IPS DF 4.7 (cell line): ENCODE data around the gene CTNS.

ENCODE experiments used
- DNase-seq: peaks from one replicate; pipeline ENCODE4 v3.0.0-alpha.2; 2013; ENCODE audit warnings: low spot score; ENCODE audit errors: extremely low read depth

CTNS gene

GRCh38 chr17:3636154-3636907 lies at the start of gene CTNS, which contains the start of gene SHPK:
CTNS (plus strand) TSS chr17:3636760; CDS start chr17:3640207, 3,447 bp downstream.
SHPK (minus strand) TSS chr17:3636250; CDS start chr17:3636219, 31 bp downstream.
- peak; percentile 36 for DNase-seq

- DNase-seq: no peak
These were observed 46.8 kb upstream of the CTNS start for GRCh38 chr17:3589784-3590183.

GRCh38 chr17:3590231-3590630 lies 46.3 kb upstream of the CTNS start:
- no peak for DNase-seq

- DNase-seq: no peak
These were observed 45.8 kb upstream of the CTNS start for GRCh38 chr17:3590768-3591167.

- no peak for DNase-seq
These were observed 44.2 kb upstream of the CTNS start for GRCh38 chr17:3592216-3592860.

- DNase-seq: no peak
These were observed 43.2 kb upstream of the CTNS start for GRCh38 chr17:3593384-3593783.

- DNase-seq: no peak
These were observed 42.3 kb upstream of the CTNS start for GRCh38 chr17:3594051-3594800.

GRCh38 chr17:3594976-3595375 lies 41.6 kb upstream of the CTNS start:
- no peak for DNase-seq

- no peak for DNase-seq
These were observed 39.6 kb upstream of the CTNS start for GRCh38 chr17:3596804-3597464.

GRCh38 chr17:3598078-3598477 lies 38.5 kb upstream of the CTNS start:
- DNase-seq: no peak

- DNase-seq: no peak
These were observed 35.9 kb upstream of the CTNS start for GRCh38 chr17:3600529-3601205.

- DNase-seq: peak; percentile 28
These were observed 34.1 kb upstream of the CTNS start for GRCh38 chr17:3602499-3602898.

- DNase-seq: no peak
These were observed 33.3 kb upstream of the CTNS start for GRCh38 chr17:3603119-3603869.

- no peak for DNase-seq
These were observed 32.7 kb upstream of the CTNS start for GRCh38 chr17:3603870-3604259.

GRCh38 chr17:3609689-3610088 lies 26.9 kb upstream of the CTNS start:
- no peak for DNase-seq

GRCh38 chr17:3610523-3610922 lies 26.0 kb upstream of the CTNS start:
- no peak for DNase-seq

- DNase-seq: no peak
These were observed 23.4 kb upstream of the CTNS start for GRCh38 chr17:3613124-3613523.

- DNase-seq: no peak
These were observed 21.2 kb upstream of the CTNS start for GRCh38 chr17:3615160-3615870.

GRCh38 chr17:3621146-3621720 lies 15.3 kb upstream of the CTNS start:
- no peak for DNase-seq
